Measurements from ENCODE around the gene LMAN1. TPM values are rescaled to one million over a fixed set of nuclear protein-coding genes. Genes with fewer than 3 reads are reported as not detected.

Gene LMAN1
- total and polyA plus RNA-seq, 2 experiments from 2014 or later = 111 to 134 TPM

- Histone ChIP-seq H3K27ac (ENCODE audit: low read depth) (peak overlapping the region; percentile 51; the same call in 1 of the 2 replicates), H3K4me1 (ENCODE audit: insufficient read depth) (peaks cover 33% of the 10 kb centered on the region), H3K27me3 (ENCODE audit: insufficient read depth) (peaks cover 6% of the 10 kb centered on the region; the same call in 1 of the 2 replicates), H2AFZ (peak overlapping the region; percentile 93), H3K79me2 (replicated peaks; ENCODE audit: insufficient read depth) (no peaks in the 10 kb centered on the region), H3K4me3 (no peak overlapping the region), H3K36me3 (ENCODE audit: insufficient read depth) (no peaks in the 10 kb centered on the region), H3F3A (replicated peaks; ENCODE audit: low read depth) (no peaks in the 10 kb centered on the region), H3K9me2 (ENCODE audit: insufficient read depth) (no peaks in the 10 kb centered on the region; the same call in 1 of the 2 replicates), H4K20me1 (replicated peaks; ENCODE audit: insufficient read depth) (no peaks in the 10 kb centered on the region), H3K4me2 (peak overlapping the region; percentile 51)
- TF ChIP-seq POLR2AphosphoS5 (IDR thresholded peaks at IDR 0.05; ENCODE audit: low read depth) (no peak), EZH2phosphoT487 (IDR thresholded peaks at IDR 0.05; ENCODE audit: unreplicated experiment) (no peak), ZNF114 (CRISPR knock-in tag; IDR thresholded peaks at IDR 0.05) (no peak), ZNF462 (CRISPR knock-in tag; IDR thresholded peaks at IDR 0.05) (no peak), REST (IDR thresholded peaks at IDR 0.05; ENCODE audit: unreplicated experiment) (no peak), ZNF331 (CRISPR knock-in tag; IDR thresholded peaks at IDR 0.05; ENCODE audit: low read depth) (no peak), CREB1 (CRISPR knock-in tag; IDR thresholded peaks at IDR 0.05; ENCODE audit: low read depth) (no peak), NANOG (IDR thresholded peaks at IDR 0.05; ENCODE audit: borderline replicate concordance) (no peak), STAT1 (IDR thresholded peaks at IDR 0.05; ENCODE audit: unreplicated experiment) (no peak), ETS1 (IDR thresholded peaks at IDR 0.05) (no peak)
- Mint-ChIP-seq H3K9me3 (no peaks in the 10 kb centered on the region), H3K27me3 (ENCODE audit: insufficient read depth, low read depth, poor library complexity) (no peaks in the 10 kb centered on the region), H3K27ac (no peak overlapping the region; the same call in 1 of the 2 replicates), H3K4me3 (no peak overlapping the region), H3K36me3 (ENCODE audit: low read depth) (no peaks in the 10 kb centered on the region), H3K4me1 (peaks cover 36% of the 10 kb centered on the region; the same call in 2 of the 3 replicates)
- DNase-seq (ENCODE audit: low spot score) (peak; percentile 39), ATAC-seq (peak; percentile 81)
These were observed 28.0 kb upstream of the LMAN1 start for GRCh38 chr18:59386909-59387686.
